ENCODE data around the gene CACNA1E.
A peak's percentile ranks its signal among the peaks of the same experiment; 100 is the strongest.

Gene CACNA1E

DNA sequence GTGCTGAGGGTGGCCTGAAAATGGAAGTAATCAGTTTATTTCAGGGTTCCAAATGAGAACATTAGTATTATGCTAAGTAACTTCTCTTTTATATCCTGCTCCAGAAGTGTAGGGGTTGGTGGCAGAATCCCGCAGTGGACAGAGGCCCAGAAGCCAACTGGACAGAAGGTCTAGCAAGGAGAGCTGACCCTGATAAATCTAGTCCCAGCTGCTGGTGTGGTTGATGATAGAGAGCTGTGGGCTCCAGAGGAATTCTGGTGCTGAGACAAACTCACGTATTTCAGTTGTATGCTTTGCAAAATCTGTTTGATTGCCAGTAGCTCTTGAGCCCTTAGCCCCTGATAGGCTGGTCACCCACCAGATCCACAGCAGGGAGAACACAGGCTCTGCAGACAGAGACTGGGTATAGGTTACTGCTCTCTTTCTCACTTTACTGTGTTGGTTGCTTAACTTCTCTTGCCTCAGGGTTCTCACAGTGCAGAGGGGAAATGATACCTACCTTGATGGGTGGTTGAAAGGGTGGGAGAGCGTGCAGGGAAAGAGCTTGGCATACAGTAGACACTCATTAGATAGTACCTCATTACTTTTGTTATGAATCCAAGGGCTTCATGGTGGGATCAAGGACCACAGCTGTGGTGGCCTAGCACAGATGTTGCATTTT, 29.6 kb upstream of the CACNA1E start:
- Histone ChIP-seq H3K4me3 (ENCODE audit: low read depth, low read length) (no peak overlapping the region), H3K9ac (ENCODE audit: low read length) (no peak overlapping the region), H3K27ac (ENCODE audit: low read depth, low read length) (no peak overlapping the region), H3K36me3 (ENCODE audit: control insufficient read depth, insufficient read depth, low read length) (no peaks in the 10 kb centered on the region), H3K27me3 (ENCODE audit: control insufficient read depth, insufficient read depth, low read length) (0 out of 2 replicates have a peak, but pooled peaks cover 2% of the 10 kb centered on the region), H3K9me3 (ENCODE audit: control insufficient read depth, insufficient read depth, low read depth, low read length) (peaks cover 8% of the 10 kb centered on the region; the same call in 1 of the 2 replicates), H3K4me1 (ENCODE audit: control insufficient read depth, insufficient read depth, low read length) (no peaks in the 10 kb centered on the region)

- Histone ChIP-seq H3K4me1 (ENCODE audit: control insufficient read depth, insufficient read depth, low read length) (no peaks in the 10 kb centered on the region), H3K27ac (ENCODE audit: low read depth, low read length) (no peak overlapping the region), H3K9ac (ENCODE audit: low read length) (no peak overlapping the region)
Measured at GRCh38 chr1:181456551-181456950, 26.8 kb upstream of the CACNA1E start.

GRCh38 chr1:181458419-181458818, 24.9 kb upstream of the CACNA1E start:
- no peaks in the 10 kb centered on the region for H3K36me3 ChIP-seq (ENCODE audit: control insufficient read depth, insufficient read depth, low read length)
- peaks cover 8% of the 10 kb centered on the region; the same call in 1 of the 2 replicates for H3K9me3 ChIP-seq (ENCODE audit: control insufficient read depth, insufficient read depth, low read depth, low read length)
- H3K9ac ChIP-seq (ENCODE audit: low read length), result no peak overlapping the region
- H3K27ac ChIP-seq (ENCODE audit: low read depth, low read length), result no peak overlapping the region
- H3K4me3 ChIP-seq (ENCODE audit: low read depth, low read length), result no peak overlapping the region
- 0 out of 2 replicates have a peak, but pooled peaks cover 2% of the 10 kb centered on the region for H3K27me3 ChIP-seq (ENCODE audit: control insufficient read depth, insufficient read depth, low read length)
- no peaks in the 10 kb centered on the region for H3K4me1 ChIP-seq (ENCODE audit: control insufficient read depth, insufficient read depth, low read length)

More at GRCh38 chr1:181456551-181456950, 26.8 kb upstream of the CACNA1E start:
- H3K4me3 ChIP-seq (ENCODE audit: low read depth, low read length), result no peak overlapping the region
- 0 out of 2 replicates have a peak, but pooled peaks cover 2% of the 10 kb centered on the region for H3K27me3 ChIP-seq (ENCODE audit: control insufficient read depth, insufficient read depth, low read length)
- no peaks in the 10 kb centered on the region for H3K36me3 ChIP-seq (ENCODE audit: control insufficient read depth, insufficient read depth, low read length)
- H3K9me3 ChIP-seq (ENCODE audit: control insufficient read depth, insufficient read depth, low read depth, low read length), result peaks cover 8% of the 10 kb centered on the region; the same call in 1 of the 2 replicates

DNA sequence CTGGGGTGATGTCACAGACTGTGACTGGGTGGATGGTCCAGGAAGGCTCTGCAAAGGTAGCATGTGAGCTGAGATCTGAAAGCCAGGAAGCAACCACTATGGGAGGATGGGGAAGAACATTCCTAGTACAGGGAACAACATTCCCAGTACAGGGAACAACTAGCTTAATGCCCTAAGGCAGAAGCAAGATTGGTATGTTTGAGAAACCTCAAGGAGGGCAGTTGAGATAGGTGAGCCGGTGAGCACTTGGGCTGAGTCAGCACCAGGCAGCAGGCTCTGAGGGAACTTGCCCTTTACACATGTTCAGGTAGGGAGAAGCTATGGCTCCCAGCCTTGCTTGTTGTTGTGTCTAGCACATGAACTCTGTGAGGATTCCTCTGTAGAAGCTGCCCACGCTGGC, 24.2 kb upstream of the CACNA1E start:
- no peak overlapping the region for H3K4me3 ChIP-seq (ENCODE audit: low read depth, low read length)
- peaks cover 8% of the 10 kb centered on the region; the same call in 1 of the 2 replicates for H3K9me3 ChIP-seq (ENCODE audit: control insufficient read depth, insufficient read depth, low read depth, low read length)
- H3K36me3 ChIP-seq (ENCODE audit: control insufficient read depth, insufficient read depth, low read length), result no peaks in the 10 kb centered on the region
- no peak overlapping the region for H3K9ac ChIP-seq (ENCODE audit: low read length)
- H3K27me3 ChIP-seq (ENCODE audit: control insufficient read depth, insufficient read depth, low read length), result 0 out of 2 replicates have a peak, but pooled peaks cover 2% of the 10 kb centered on the region
- no peaks in the 10 kb centered on the region for H3K4me1 ChIP-seq (ENCODE audit: control insufficient read depth, insufficient read depth, low read length)
- H3K27ac ChIP-seq (ENCODE audit: low read depth, low read length), result no peak overlapping the region

- Histone ChIP-seq H3K27me3 (ENCODE audit: control insufficient read depth, insufficient read depth, low read length) (no peaks in the 10 kb centered on the region), H3K27ac (ENCODE audit: low read depth, low read length) (no peak overlapping the region), H3K36me3 (ENCODE audit: control insufficient read depth, insufficient read depth, low read length) (no peaks in the 10 kb centered on the region)
Measured at GRCh38 chr1:181469829-181470228, 13.5 kb upstream of the CACNA1E start.

DNA sequence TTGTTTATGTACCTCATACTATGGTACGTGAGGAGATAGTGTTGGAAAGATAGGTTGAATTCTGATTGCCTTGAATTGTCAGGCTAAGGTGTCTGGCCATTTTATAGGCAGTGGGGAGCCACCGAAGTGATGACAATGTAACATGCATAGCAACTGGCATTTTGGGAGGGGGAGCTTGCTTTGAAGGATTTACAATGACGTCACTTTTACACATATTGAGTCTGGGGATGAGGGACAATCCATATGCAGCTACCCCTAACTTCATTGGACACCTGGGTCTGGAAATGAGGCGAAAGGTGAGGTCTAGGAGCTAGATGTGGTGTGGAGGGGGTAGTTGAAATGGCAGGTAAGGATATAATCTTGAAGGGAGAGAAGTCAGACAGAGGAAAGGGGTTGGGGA, 7.7 kb upstream of the CACNA1E start:
- H3K9ac ChIP-seq (ENCODE audit: low read length), result no peak overlapping the region
- H3K27ac ChIP-seq (ENCODE audit: low read depth, low read length), result no peak overlapping the region
- H3K9me3 ChIP-seq (ENCODE audit: control insufficient read depth, insufficient read depth, low read depth, low read length), result no peaks in the 10 kb centered on the region
- peaks cover 5% of the 10 kb centered on the region for H3K4me1 ChIP-seq (ENCODE audit: control insufficient read depth, insufficient read depth, low read length)
- H3K36me3 ChIP-seq (ENCODE audit: control insufficient read depth, insufficient read depth, low read length), result no peaks in the 10 kb centered on the region
- H3K27me3 ChIP-seq (ENCODE audit: control insufficient read depth, insufficient read depth, low read length), result peaks cover 9% of the 10 kb centered on the region
- no peak overlapping the region for H3K4me3 ChIP-seq (ENCODE audit: low read depth, low read length)

More at GRCh38 chr1:181469829-181470228, 13.5 kb upstream of the CACNA1E start:
- peaks cover 3% of the 10 kb centered on the region; the same call in 1 of the 2 replicates for H3K4me1 ChIP-seq (ENCODE audit: control insufficient read depth, insufficient read depth, low read length)
- no peaks in the 10 kb centered on the region for H3K9me3 ChIP-seq (ENCODE audit: control insufficient read depth, insufficient read depth, low read depth, low read length)
- no peak overlapping the region for H3K4me3 ChIP-seq (ENCODE audit: low read depth, low read length)
- no peak overlapping the region for H3K9ac ChIP-seq (ENCODE audit: low read length)

- Histone ChIP-seq H3K27ac (ENCODE audit: low read depth, low read length) (no peak overlapping the region), H3K4me3 (ENCODE audit: low read depth, low read length) (no peak overlapping the region), H3K36me3 (ENCODE audit: control insufficient read depth, insufficient read depth, low read length) (no peaks in the 10 kb centered on the region), H3K9me3 (ENCODE audit: control insufficient read depth, insufficient read depth, low read depth, low read length) (no peaks in the 10 kb centered on the region), H3K4me1 (ENCODE audit: control insufficient read depth, insufficient read depth, low read length) (peaks cover 5% of the 10 kb centered on the region), H3K9ac (ENCODE audit: low read length) (no peak overlapping the region), H3K27me3 (ENCODE audit: control insufficient read depth, insufficient read depth, low read length) (peaks cover 19% of the 10 kb centered on the region)
Measured at GRCh38 chr1:181476581-181476980, 6.7 kb upstream of the CACNA1E start.

- Histone ChIP-seq H3K27ac (ENCODE audit: low read depth, low read length) (no peak overlapping the region), H3K36me3 (ENCODE audit: control insufficient read depth, insufficient read depth, low read length) (no peaks in the 10 kb centered on the region), H3K4me1 (ENCODE audit: control insufficient read depth, insufficient read depth, low read length) (peaks cover 5% of the 10 kb centered on the region), H3K27me3 (ENCODE audit: control insufficient read depth, insufficient read depth, low read length) (peaks cover 37% of the 10 kb centered on the region), H3K9me3 (ENCODE audit: control insufficient read depth, insufficient read depth, low read depth, low read length) (no peaks in the 10 kb centered on the region), H3K4me3 (ENCODE audit: low read depth, low read length) (no peak overlapping the region), H3K9ac (ENCODE audit: low read length) (no peak overlapping the region)
Measured at GRCh38 chr1:181478306-181478705, 5.0 kb upstream of the CACNA1E start.

- Histone ChIP-seq H3K4me3 (ENCODE audit: low read depth, low read length) (no peak overlapping the region), H3K36me3 (ENCODE audit: control insufficient read depth, insufficient read depth, low read length) (no peaks in the 10 kb centered on the region), H3K9me3 (ENCODE audit: control insufficient read depth, insufficient read depth, low read depth, low read length) (no peaks in the 10 kb centered on the region), H3K27me3 (ENCODE audit: control insufficient read depth, insufficient read depth, low read length) (peaks cover 46% of the 10 kb centered on the region), H3K27ac (ENCODE audit: low read depth, low read length) (no peak overlapping the region), H3K4me1 (ENCODE audit: control insufficient read depth, insufficient read depth, low read length) (peaks cover 10% of the 10 kb centered on the region), H3K9ac (ENCODE audit: low read length) (no peak overlapping the region)
Measured at GRCh38 chr1:181479137-181479745, 4.1 kb upstream of the CACNA1E start.

GRCh38 chr1:181482001-181482430, 1.3 kb upstream of the CACNA1E start:
- no peaks in the 10 kb centered on the region for H3K36me3 ChIP-seq (ENCODE audit: control insufficient read depth, insufficient read depth, low read length)
- peak overlapping the region; percentile 53 for H3K4me3 ChIP-seq (ENCODE audit: low read depth, low read length)
- H3K4me1 ChIP-seq (ENCODE audit: control insufficient read depth, insufficient read depth, low read length), result peaks cover 14% of the 10 kb centered on the region
- peaks cover 74% of the 10 kb centered on the region for H3K27me3 ChIP-seq (ENCODE audit: control insufficient read depth, insufficient read depth, low read length)
- H3K9ac ChIP-seq (ENCODE audit: low read length), result no peak overlapping the region
- no peaks in the 10 kb centered on the region for H3K9me3 ChIP-seq (ENCODE audit: control insufficient read depth, insufficient read depth, low read depth, low read length)
- H3K27ac ChIP-seq (ENCODE audit: low read depth, low read length), result no peak overlapping the region

DNA sequence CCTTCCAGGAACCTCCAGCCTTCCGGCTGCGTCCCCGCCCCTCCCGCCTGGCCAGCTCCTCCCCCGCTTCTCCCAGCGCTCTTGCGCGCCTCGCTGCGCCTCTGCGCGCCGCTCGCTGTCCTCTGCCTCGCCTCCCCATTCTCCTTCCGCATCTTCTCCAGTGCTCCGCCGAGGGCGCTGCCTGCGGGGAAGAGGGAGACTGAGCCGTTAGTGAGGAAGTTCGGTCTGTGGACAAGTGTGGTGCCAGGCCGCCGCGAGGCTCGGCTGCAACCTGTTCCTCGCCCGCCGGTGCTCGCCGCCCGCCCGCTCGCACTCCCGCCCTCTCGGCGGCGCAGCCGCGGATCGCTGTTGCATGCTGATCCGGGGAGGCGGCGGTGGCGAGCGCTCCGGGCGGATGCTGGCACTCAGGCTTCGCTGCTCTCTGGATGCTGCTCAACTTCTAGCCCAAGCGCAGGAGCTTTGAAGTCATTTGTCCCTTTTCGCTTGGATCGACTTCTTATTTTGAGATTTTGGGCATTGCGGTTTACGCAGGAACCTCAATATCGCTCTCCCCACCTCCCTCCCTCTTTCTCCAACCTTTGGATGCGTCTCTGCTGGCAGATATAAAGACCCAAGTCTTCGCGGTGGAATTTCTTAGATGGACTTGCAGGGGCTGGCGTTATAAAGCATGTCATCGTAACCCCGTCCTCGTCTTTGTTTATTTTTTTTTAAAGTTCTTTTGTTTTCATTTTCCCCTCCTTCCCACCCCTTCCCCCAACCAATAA, 614 bp upstream of the CACNA1E start:
- Histone ChIP-seq H3K27me3 (ENCODE audit: control insufficient read depth, insufficient read depth, low read length) (peaks cover 81% of the 10 kb centered on the region), H3K9me3 (ENCODE audit: control insufficient read depth, insufficient read depth, low read depth, low read length) (no peaks in the 10 kb centered on the region), H3K27ac (ENCODE audit: low read depth, low read length) (no peak overlapping the region), H3K36me3 (ENCODE audit: control insufficient read depth, insufficient read depth, low read length) (no peaks in the 10 kb centered on the region), H3K4me1 (ENCODE audit: control insufficient read depth, insufficient read depth, low read length) (peaks cover 10% of the 10 kb centered on the region), H3K4me3 (ENCODE audit: low read depth, low read length) (peak overlapping the region; percentile 53), H3K9ac (ENCODE audit: low read length) (no peak overlapping the region)
